Measurements from ENCODE around the gene GUCA1A. TPM values are rescaled to one million over a fixed set of nuclear protein-coding genes. Genes with fewer than 3 reads are reported as not detected.

Gene GUCA1A
- total RNA-seq, 1 experiment from 2014 or later: not detected

DNA sequence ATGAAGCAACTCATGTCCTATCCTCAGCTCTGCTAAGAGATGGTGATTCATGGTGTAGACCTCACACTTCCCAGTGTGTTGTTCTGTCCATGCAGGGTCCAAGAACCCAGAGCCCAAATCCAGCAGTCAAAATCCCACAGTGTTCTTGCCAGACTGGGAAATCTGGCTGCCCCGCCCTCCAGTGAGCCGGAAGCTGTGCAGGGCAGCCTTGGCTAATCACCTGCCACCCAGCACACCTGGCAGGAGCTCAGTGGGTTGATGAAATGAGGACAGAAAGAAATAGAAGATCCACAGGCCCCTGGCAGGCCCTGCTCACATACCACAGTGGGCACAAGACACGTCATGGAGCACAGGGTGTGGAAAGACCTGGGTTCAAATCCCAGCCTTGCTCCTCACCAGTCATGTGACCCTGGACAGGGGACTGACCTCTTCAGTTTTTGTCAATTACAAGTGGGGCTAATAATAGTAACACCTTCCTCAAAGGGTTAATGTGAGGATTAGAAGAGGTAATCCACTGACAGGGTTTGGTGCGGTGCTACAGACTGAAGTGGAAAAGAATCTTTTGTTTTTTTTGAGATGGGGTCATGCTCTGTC, 13.6 kb upstream of the GUCA1A start:
- no peak overlapping the region for H3K4me3 ChIP-seq (ENCODE audit: low read depth, low read length)
- H3K4me3 Mint-ChIP-seq (ENCODE audit: unreplicated experiment): no peak overlapping the region
- CTCF ChIA-PET: no interaction called here
- no peaks in the 10 kb centered on the region for H3K9me3 ChIP-seq
- POLR2A ChIA-PET: no interaction called here
- TF ChIP-seq, protein P1, sequence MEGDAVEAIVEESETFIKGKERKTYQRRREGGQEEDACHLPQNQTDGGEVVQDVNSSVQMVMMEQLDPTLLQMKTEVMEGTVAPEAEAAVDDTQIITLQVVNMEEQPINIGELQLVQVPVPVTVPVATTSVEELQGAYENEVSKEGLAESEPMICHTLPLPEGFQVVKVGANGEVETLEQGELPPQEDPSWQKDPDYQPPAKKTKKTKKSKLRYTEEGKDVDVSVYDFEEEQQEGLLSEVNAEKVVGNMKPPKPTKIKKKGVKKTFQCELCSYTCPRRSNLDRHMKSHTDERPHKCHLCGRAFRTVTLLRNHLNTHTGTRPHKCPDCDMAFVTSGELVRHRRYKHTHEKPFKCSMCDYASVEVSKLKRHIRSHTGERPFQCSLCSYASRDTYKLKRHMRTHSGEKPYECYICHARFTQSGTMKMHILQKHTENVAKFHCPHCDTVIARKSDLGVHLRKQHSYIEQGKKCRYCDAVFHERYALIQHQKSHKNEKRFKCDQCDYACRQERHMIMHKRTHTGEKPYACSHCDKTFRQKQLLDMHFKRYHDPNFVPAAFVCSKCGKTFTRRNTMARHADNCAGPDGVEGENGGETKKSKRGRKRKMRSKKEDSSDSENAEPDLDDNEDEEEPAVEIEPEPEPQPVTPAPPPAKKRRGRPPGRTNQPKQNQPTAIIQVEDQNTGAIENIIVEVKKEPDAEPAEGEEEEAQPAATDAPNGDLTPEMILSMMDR (IDR thresholded peaks at IDR 0.05; ENCODE audit: insufficient read depth in 1 of 2, low read depth in 1 of 2, low read length in 1 of 2, severe bottlenecking in 1 of 2, unreplicated experiment in 1 of 2): no peak
- H3K4me1 Mint-ChIP-seq (ENCODE audit: low read depth, unreplicated experiment): no peaks in the 10 kb centered on the region
- H3K27me3 ChIP-seq (replicated peaks; ENCODE audit: control insufficient read depth, insufficient read depth, low read length): no peaks in the 10 kb centered on the region
- DNase-seq: no peak
- H3K9me3 Mint-ChIP-seq (ENCODE audit: unreplicated experiment): no peaks in the 10 kb centered on the region
- intact Hi-C loops (cut with micrococcal nuclease; ENCODE audit: unreplicated experiment): no loop called here
- H3K27ac Mint-ChIP-seq (ENCODE audit: unreplicated experiment): no peak overlapping the region
- BruUV-seq (replicated peaks): no TSS peak
- 0 out of 2 replicates have a peak, but pooled peaks cover 6% of the 10 kb centered on the region for H3K4me1 ChIP-seq
- H3K36me3 Mint-ChIP-seq (ENCODE audit: insufficient read depth, unreplicated experiment): no peaks in the 10 kb centered on the region
- H3K36me3 ChIP-seq (ENCODE audit: control insufficient read depth, insufficient read depth, low read length): no peaks in the 10 kb centered on the region
- no peaks in the 10 kb centered on the region for H3K27me3 Mint-ChIP-seq (ENCODE audit: insufficient read depth, unreplicated experiment)

DNA sequence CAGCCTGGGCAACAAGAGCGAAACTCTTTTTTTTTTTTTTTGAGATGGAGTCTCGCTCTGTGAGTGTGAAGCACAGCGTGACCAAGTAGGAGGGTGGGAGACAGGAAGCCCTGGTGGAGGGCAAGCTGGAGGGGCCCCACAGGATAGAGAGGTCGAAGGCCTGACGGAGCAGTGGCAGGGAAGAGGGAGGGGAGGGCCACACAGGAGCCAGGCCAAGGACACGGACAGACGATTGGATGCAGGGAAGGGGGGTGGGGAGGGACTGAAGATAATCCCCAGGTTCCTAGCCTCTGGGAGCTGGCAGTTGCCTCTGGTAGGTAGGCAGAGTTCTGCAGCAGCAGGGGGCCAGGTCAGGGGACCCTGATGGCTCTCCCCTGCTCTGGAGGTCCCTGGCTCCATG, 10.8 kb upstream of the GUCA1A start:
- Histone ChIP-seq H3K9me3 (no peaks in the 10 kb centered on the region), H3K36me3 (ENCODE audit: control insufficient read depth, insufficient read depth, low read length) (no peaks in the 10 kb centered on the region), H3K4me1 (0 out of 2 replicates have a peak, but pooled peaks cover 9% of the 10 kb centered on the region), H3K4me3 (ENCODE audit: low read depth, low read length) (no peak overlapping the region), H3K27me3 (replicated peaks; ENCODE audit: control insufficient read depth, insufficient read depth, low read length) (no peaks in the 10 kb centered on the region)
- TF ChIP-seq, protein P1 (IDR thresholded peaks at IDR 0.05; ENCODE audit: insufficient read depth in 1 of 2, low read depth in 1 of 2, low read length in 1 of 2, severe bottlenecking in 1 of 2, unreplicated experiment in 1 of 2): no peak
- no TSS peak for BruUV-seq (replicated peaks)
- Mint-ChIP-seq H3K27me3 (ENCODE audit: insufficient read depth, unreplicated experiment) (no peaks in the 10 kb centered on the region), H3K4me1 (ENCODE audit: low read depth, unreplicated experiment) (peaks cover 7% of the 10 kb centered on the region), H3K27ac (ENCODE audit: unreplicated experiment) (no peak overlapping the region), H3K9me3 (ENCODE audit: unreplicated experiment) (no peaks in the 10 kb centered on the region), H3K4me3 (ENCODE audit: unreplicated experiment) (no peak overlapping the region), H3K36me3 (ENCODE audit: insufficient read depth, unreplicated experiment) (no peaks in the 10 kb centered on the region)
- CTCF ChIA-PET: interaction anchor here (0.5 kb wide), 1 partner anchor 62 kb away, joined by 3 read pairs; no protein-coding TSS in a partner anchor
- no peak for DNase-seq
- intact Hi-C loops (cut with micrococcal nuclease; ENCODE audit: unreplicated experiment): no loop called here
- POLR2A ChIA-PET: no interaction called here

DNA sequence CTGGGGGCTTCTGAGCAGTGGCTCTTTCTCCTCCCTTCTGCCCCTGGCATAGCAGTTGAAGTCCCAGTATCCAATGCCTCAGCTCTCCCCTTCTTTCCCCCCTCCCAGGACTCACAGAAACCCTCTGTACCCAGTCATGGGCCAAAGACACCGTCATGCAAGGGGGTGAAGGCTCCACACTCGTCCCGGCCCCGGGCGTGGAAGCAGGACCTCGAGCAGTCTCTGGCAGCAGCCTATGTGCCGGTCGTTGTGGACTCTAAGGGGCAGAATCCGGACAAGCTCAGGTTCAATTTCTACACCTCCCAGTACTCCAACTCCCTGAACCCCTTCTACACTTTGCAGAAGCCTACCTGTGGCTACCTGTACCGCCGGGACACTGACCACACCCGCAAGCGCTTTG, 10.4 kb upstream of the GUCA1A start:
- H3K36me3 ChIP-seq (ENCODE audit: control insufficient read depth, insufficient read depth, low read length): no peaks in the 10 kb centered on the region
- no peak overlapping the region for H3K4me3 ChIP-seq (ENCODE audit: low read depth, low read length)
- peaks cover 7% of the 10 kb centered on the region for H3K4me1 Mint-ChIP-seq (ENCODE audit: low read depth, unreplicated experiment)
- no TSS peak for BruUV-seq (replicated peaks)
- no peak for DNase-seq
- H3K9me3 ChIP-seq: no peaks in the 10 kb centered on the region
- TF ChIP-seq, protein P1 (IDR thresholded peaks at IDR 0.05; ENCODE audit: insufficient read depth in 1 of 2, low read depth in 1 of 2, low read length in 1 of 2, severe bottlenecking in 1 of 2, unreplicated experiment in 1 of 2): no peak
- no peaks in the 10 kb centered on the region for H3K9me3 Mint-ChIP-seq (ENCODE audit: unreplicated experiment)
- H3K27ac Mint-ChIP-seq (ENCODE audit: unreplicated experiment): no peak overlapping the region
- no peak overlapping the region for H3K4me3 Mint-ChIP-seq (ENCODE audit: unreplicated experiment)
- H3K4me1 ChIP-seq: 0 out of 2 replicates have a peak, but pooled peaks cover 8% of the 10 kb centered on the region
- intact Hi-C loops (cut with micrococcal nuclease; ENCODE audit: unreplicated experiment): no loop called here
- ChIA-PET CTCF (no interaction called here), POLR2A (no interaction called here)
- no peaks in the 10 kb centered on the region for H3K27me3 Mint-ChIP-seq (ENCODE audit: insufficient read depth, unreplicated experiment)
- no peaks in the 10 kb centered on the region for H3K36me3 Mint-ChIP-seq (ENCODE audit: insufficient read depth, unreplicated experiment)
- no peaks in the 10 kb centered on the region for H3K27me3 ChIP-seq (replicated peaks; ENCODE audit: control insufficient read depth, insufficient read depth, low read length)

Measured in Caco-2 (cell line).